ENCODE results near the gene METTL21C.

- TF ChIP-seq POLR2AphosphoS5 (IDR thresholded peaks at IDR 0.05): no peak
- no peak for TF ChIP-seq CTCF (IDR thresholded peaks at IDR 0.05)
These were observed 19.7 kb downstream of the METTL21C start for GRCh38 chr13:102675115-102675514.
